ENCODE data around the gene LMF2. TPM values are rescaled to one million over a fixed set of nuclear protein-coding genes. Genes with fewer than 3 reads are reported as not detected.

The LMF2 gene
- polyA plus RNA-seq, 1 of the 3 experiments (the other 2 are of a cell fraction): 34.3 TPM

DNA sequence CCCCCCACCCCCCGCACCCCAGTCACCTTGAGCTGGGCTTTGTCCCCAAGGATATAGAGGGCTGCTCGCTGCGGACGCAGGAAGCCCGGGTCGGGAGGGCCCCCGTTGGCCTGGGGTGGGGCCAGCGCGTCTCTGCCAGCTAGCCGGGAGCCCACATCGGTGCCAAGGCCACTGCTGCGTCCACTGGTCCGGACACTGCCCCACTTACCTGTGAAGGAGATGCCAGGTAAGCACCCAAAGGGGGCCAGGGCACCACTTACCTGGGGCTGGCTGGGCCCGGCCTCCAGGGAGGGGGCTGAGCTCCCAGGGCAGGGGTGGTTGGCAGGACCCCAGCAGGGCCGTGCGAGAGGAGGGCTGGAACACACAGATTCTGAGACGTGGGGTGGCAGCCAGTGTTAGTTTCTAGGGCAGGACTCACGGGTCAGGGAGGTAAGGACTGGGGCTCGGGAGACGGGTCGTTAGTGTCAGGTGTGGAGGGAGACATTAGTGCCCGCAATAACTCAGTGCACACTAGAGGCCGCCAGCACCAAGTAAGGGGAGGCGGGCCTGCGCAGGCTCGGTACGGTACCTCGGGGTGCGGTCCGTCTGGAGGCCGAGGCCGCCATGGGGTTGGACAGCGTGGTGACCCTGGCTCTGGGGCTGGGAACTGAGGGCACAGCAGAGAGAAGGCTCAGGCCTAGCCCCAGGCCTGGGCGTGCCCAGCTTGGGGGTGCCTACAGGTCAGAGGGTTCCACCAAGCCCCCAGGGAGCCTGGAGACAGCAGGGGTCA is 50.9 kb downstream of the LMF2 start:
- no peak overlapping the region for H3K4me3 ChIP-seq (ENCODE audit: low read depth in 2 of 2, low read length in 1 of 2)
- CTCF ChIA-PET: interaction anchor here (0.8 to 2.6 kb wide), 6 partner anchors 11 to 163 kb away, joined by 3 to 8 read pairs (median 5); no protein-coding TSS in a partner anchor
- POLR2A ChIA-PET: no interaction called here
- no peaks in the 10 kb centered on the region for H4K20me1 ChIP-seq (ENCODE audit: insufficient read depth)
- H3K9me2 ChIP-seq: no peaks in the 10 kb centered on the region
- H3K9me3 ChIP-seq: no peaks in the 10 kb centered on the region
- no peak overlapping the region for H3K9ac ChIP-seq
- no peaks in the 10 kb centered on the region for H3K4me1 ChIP-seq (ENCODE audit: control insufficient read depth in 1 of 2, insufficient read depth in 2 of 2, low read depth in 1 of 2, low read length in 1 of 2)
- no peaks in the 10 kb centered on the region for H3K27me3 ChIP-seq (ENCODE audit: insufficient read depth)
- no peak overlapping the region for H2AFZ ChIP-seq (ENCODE audit: low read depth)
- DNase-seq: peak; percentile 69
- H3F3A ChIP-seq (replicated peaks; ENCODE audit: insufficient read depth): peaks cover 5% of the 10 kb centered on the region
- peaks cover 10 to 53% of the 10 kb centered on the region in 2 experiments for H3K36me3 ChIP-seq (replicated peaks in 1 of 2; ENCODE audit: control insufficient read depth in 1 of 2, insufficient read depth in 2 of 2, low read length in 1 of 2)
- TF ChIP-seq NFIC (IDR thresholded peaks at IDR 0.05; ENCODE audit: borderline replicate concordance) (no peak), GABPA (IDR thresholded peaks at IDR 0.05; ENCODE audit: low read depth) (no peak), RAD21 (IDR thresholded peaks at IDR 0.05; ENCODE audit: low read length) (peak; percentile 13; the same call in 1 of the 2 replicates), SMC3 (IDR thresholded peaks at IDR 0.05; ENCODE audit: low read depth, low read length) (0 out of 2 replicates have a peak, but pooled peaks have one; percentile 18), EZH2phosphoT487 (IDR thresholded peaks at IDR 0.05; ENCODE audit: borderline replicate concordance, low read depth) (no peak)
- TF ChIP-seq, protein P1, sequence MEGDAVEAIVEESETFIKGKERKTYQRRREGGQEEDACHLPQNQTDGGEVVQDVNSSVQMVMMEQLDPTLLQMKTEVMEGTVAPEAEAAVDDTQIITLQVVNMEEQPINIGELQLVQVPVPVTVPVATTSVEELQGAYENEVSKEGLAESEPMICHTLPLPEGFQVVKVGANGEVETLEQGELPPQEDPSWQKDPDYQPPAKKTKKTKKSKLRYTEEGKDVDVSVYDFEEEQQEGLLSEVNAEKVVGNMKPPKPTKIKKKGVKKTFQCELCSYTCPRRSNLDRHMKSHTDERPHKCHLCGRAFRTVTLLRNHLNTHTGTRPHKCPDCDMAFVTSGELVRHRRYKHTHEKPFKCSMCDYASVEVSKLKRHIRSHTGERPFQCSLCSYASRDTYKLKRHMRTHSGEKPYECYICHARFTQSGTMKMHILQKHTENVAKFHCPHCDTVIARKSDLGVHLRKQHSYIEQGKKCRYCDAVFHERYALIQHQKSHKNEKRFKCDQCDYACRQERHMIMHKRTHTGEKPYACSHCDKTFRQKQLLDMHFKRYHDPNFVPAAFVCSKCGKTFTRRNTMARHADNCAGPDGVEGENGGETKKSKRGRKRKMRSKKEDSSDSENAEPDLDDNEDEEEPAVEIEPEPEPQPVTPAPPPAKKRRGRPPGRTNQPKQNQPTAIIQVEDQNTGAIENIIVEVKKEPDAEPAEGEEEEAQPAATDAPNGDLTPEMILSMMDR (IDR thresholded peaks at IDR 0.05): peak; percentile 44
- no peaks in the 10 kb centered on the region; the same call in 1 of the 2 replicates for H3K79me2 ChIP-seq (ENCODE audit: insufficient read depth)
- H3K27ac ChIP-seq (ENCODE audit: low read depth in 2 of 2, low read length in 1 of 2): no peak overlapping the region
- H3K4me2 ChIP-seq: no peak overlapping the region
- 85% methylated on average over 18 of the region's 34 CpGs for WGBS (ENCODE audit: low lambda C conversion rate)

DNA sequence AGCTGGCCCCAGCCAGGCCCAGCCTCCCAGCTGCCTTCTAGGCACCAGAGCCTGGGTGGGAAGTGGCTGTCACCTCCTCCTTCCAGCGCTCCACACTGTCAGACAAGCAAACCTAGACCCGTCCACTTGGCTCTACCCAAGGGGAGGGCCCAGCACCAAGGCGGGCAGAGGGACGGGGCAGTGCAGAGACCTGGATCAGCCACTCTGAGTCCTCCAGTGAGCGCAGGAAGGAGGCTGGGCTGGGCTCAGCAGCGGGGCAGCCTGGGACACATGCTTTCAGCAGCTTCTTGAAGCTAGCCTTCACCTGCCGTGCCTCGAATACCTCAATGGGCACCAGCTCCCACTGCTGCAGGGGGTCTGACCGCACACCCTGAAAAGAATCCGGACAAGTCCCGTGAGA is 51.5 kb downstream of the LMF2 start:
- Histone ChIP-seq H3K27me3 (ENCODE audit: insufficient read depth) (no peaks in the 10 kb centered on the region), H3K9ac (no peak overlapping the region), H2AFZ (ENCODE audit: low read depth) (no peak overlapping the region), H3F3A (replicated peaks; ENCODE audit: insufficient read depth) (peaks cover 9% of the 10 kb centered on the region), H3K4me2 (no peak overlapping the region), H3K9me3 (no peaks in the 10 kb centered on the region), H4K20me1 (ENCODE audit: insufficient read depth) (no peaks in the 10 kb centered on the region), H3K79me2 (ENCODE audit: insufficient read depth) (no peaks in the 10 kb centered on the region; the same call in 1 of the 2 replicates), H3K9me2 (no peaks in the 10 kb centered on the region), H3K27ac (ENCODE audit: low read depth in 2 of 2, low read length in 1 of 2) (no peak overlapping the region), H3K36me3 (replicated peaks in 1 of 2; ENCODE audit: control insufficient read depth in 1 of 2, insufficient read depth in 2 of 2, low read length in 1 of 2) (peaks cover 17 to 50% of the 10 kb centered on the region in 2 experiments), H3K4me3 (ENCODE audit: low read depth in 2 of 2, low read length in 1 of 2) (no peak overlapping the region), H3K4me1 (ENCODE audit: control insufficient read depth in 1 of 2, insufficient read depth in 2 of 2, low read depth in 1 of 2, low read length in 1 of 2) (no peaks in the 10 kb centered on the region)
- WGBS (ENCODE audit: low lambda C conversion rate): 85% methylated on average over 5 of the region's 11 CpGs
- DNase-seq: no peak
- ChIA-PET POLR2A (no interaction called here), CTCF (interaction anchor here (1.1 to 2.6 kb wide), 5 partner anchors 11 to 164 kb away, joined by 3 to 8 read pairs (median 7); no protein-coding TSS in a partner anchor)
- TF ChIP-seq ELF1 (IDR thresholded peaks at IDR 0.05) (no peak), NFIC (IDR thresholded peaks at IDR 0.05; ENCODE audit: borderline replicate concordance) (no peak), TAF1 (IDR thresholded peaks at IDR 0.05; ENCODE audit: borderline replicate concordance, low read depth, low read length) (no peak), POLR2AphosphoS5 (IDR thresholded peaks at IDR 0.05; ENCODE audit: low read depth, low read length) (no peak), JUND (IDR thresholded peaks at IDR 0.05) (no peak), EZH2phosphoT487 (IDR thresholded peaks at IDR 0.05; ENCODE audit: borderline replicate concordance, low read depth) (no peak), EP300 (IDR thresholded peaks at IDR 0.05; ENCODE audit: borderline replicate concordance in 1 of 2, low read depth in 1 of 2, low read length in 1 of 2) (no peak), RFX5 (IDR thresholded peaks at IDR 0.05; ENCODE audit: low read length) (no peak), FOSL2 (IDR thresholded peaks at IDR 0.05; ENCODE audit: borderline replicate concordance, low read depth) (no peak), TEAD4 (IDR thresholded peaks at IDR 0.05; ENCODE audit: borderline replicate concordance, insufficient read depth) (no peak)
- TF ChIP-seq, protein P2, sequence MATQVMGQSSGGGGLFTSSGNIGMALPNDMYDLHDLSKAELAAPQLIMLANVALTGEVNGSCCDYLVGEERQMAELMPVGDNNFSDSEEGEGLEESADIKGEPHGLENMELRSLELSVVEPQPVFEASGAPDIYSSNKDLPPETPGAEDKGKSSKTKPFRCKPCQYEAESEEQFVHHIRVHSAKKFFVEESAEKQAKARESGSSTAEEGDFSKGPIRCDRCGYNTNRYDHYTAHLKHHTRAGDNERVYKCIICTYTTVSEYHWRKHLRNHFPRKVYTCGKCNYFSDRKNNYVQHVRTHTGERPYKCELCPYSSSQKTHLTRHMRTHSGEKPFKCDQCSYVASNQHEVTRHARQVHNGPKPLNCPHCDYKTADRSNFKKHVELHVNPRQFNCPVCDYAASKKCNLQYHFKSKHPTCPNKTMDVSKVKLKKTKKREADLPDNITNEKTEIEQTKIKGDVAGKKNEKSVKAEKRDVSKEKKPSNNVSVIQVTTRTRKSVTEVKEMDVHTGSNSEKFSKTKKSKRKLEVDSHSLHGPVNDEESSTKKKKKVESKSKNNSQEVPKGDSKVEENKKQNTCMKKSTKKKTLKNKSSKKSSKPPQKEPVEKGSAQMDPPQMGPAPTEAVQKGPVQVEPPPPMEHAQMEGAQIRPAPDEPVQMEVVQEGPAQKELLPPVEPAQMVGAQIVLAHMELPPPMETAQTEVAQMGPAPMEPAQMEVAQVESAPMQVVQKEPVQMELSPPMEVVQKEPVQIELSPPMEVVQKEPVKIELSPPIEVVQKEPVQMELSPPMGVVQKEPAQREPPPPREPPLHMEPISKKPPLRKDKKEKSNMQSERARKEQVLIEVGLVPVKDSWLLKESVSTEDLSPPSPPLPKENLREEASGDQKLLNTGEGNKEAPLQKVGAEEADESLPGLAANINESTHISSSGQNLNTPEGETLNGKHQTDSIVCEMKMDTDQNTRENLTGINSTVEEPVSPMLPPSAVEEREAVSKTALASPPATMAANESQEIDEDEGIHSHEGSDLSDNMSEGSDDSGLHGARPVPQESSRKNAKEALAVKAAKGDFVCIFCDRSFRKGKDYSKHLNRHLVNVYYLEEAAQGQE (IDR thresholded peaks at IDR 0.05; ENCODE audit: low read depth, low read length): no peak
- TF ChIP-seq, protein P3, sequence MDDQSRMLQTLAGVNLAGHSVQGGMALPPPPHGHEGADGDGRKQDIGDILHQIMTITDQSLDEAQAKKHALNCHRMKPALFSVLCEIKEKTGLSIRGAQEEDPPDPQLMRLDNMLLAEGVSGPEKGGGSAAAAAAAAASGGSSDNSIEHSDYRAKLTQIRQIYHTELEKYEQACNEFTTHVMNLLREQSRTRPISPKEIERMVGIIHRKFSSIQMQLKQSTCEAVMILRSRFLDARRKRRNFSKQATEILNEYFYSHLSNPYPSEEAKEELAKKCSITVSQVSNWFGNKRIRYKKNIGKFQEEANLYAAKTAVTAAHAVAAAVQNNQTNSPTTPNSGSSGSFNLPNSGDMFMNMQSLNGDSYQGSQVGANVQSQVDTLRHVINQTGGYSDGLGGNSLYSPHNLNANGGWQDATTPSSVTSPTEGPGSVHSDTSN (IDR thresholded peaks at IDR 0.05): no peak
- TF ChIP-seq, protein P1 (IDR thresholded peaks at IDR 0.05): no peak
